ENCODE results near the gene UPF1. TPM values are rescaled to one million over a fixed set of nuclear protein-coding genes. Genes with fewer than 3 reads are reported as not detected.

UPF1 gene
- total and polyA plus RNA-seq, 2 of the 13 experiments (the other 11 are each of a cell fraction or from before 2014, with no cell fraction given) = 16.9 to 41.8 TPM

DNA sequence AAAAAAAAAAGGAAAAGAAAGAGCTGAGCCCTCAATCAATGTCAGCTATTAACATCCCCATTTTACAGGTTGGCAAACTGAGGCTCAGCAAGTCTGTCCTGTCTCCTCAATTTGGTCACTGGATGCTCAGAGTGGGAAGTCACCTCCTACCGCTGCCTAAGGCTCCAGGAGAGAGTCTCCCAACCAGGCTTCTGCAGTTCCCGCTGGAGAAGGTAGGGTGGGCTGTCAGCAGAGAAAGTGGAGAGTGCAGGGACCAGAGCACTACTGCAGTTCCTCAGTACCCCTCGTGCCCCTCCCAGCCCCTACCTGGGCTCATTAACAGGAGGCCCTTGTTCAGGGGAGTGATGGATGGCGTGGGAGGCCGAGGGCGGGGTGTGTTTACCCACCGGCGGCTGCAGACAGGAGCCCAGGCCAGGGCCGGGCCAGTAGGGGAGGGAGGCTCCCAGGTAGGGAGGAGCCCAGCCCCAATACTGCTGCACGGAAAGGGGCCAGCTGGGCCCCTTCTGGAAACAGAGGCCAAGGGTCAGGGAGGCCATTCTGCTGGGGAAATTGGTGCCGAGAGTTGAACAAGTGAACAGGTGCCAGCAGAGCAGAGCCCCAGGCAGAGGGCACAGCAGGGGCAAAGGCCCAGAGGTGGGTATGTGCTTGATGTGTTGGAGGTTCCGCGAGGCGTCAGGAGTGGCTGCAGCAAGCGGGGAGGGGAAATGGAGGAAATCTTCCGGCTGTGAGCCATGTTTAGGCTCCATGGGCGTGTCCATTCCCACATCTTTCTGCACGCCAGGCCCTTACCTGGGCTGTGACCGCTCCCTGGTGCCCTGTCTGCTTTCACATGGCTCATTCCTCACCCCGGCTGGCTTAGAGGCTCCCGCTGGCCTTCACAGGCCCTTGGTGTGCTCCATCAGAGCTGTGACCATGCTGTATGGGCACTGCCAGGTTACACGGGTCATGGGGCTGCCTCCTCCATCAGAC lies 33.1 kb upstream of the UPF1 start (continued):
- TF ChIP-seq KDM1A (CRISPR knock-in tag; IDR thresholded peaks at IDR 0.05) (peak; percentile 75), MXI1 (IDR thresholded peaks at IDR 0.05; ENCODE audit: borderline replicate concordance, low read depth, low read length) (no peak), THAP8 (CRISPR knock-in tag; IDR thresholded peaks at IDR 0.05; ENCODE audit: borderline replicate concordance) (no peak), ZBTB7A (CRISPR knock-in tag; IDR thresholded peaks at IDR 0.05) (0 out of 2 replicates have a peak, but pooled peaks have one; percentile 27), ZNF563 (CRISPR knock-in tag; IDR thresholded peaks at IDR 0.05) (0 out of 2 replicates have a peak, but pooled peaks have one; percentile 51), ZNF619 (CRISPR knock-in tag; IDR thresholded peaks at IDR 0.05) (no peak), ZNF17 (CRISPR knock-in tag; IDR thresholded peaks at IDR 0.05) (no peak), KAT8 (CRISPR knock-in tag; IDR thresholded peaks at IDR 0.05) (0 out of 2 replicates have a peak, but pooled peaks have one; percentile 29), CEBPG (CRISPR knock-in tag; IDR thresholded peaks at IDR 0.05) (no peak), WIZ (CRISPR knock-in tag; IDR thresholded peaks at IDR 0.05) (no peak), REPIN1 (CRISPR knock-in tag; IDR thresholded peaks at IDR 0.05; ENCODE audit: borderline replicate concordance, low read depth) (no peak), ZNF331 (CRISPR knock-in tag; IDR thresholded peaks at IDR 0.05) (peak; percentile 22; the same call in 1 of the 2 replicates), ZNF484 (CRISPR knock-in tag; IDR thresholded peaks at IDR 0.05; ENCODE audit: borderline replicate concordance, low read depth) (no peak), ZNF33A (CRISPR knock-in tag; IDR thresholded peaks at IDR 0.05; ENCODE audit: borderline replicate concordance) (no peak), GTF3A (CRISPR knock-in tag; conservative IDR thresholded peaks at IDR 0.05) (no peak), SPEN (CRISPR knock-in tag; IDR thresholded peaks at IDR 0.05; ENCODE audit: low read depth) (no peak), ZNF337 (CRISPR knock-in tag; IDR thresholded peaks at IDR 0.05; ENCODE audit: borderline replicate concordance, low read depth) (no peak)
- TF ChIP-seq, protein P1, sequence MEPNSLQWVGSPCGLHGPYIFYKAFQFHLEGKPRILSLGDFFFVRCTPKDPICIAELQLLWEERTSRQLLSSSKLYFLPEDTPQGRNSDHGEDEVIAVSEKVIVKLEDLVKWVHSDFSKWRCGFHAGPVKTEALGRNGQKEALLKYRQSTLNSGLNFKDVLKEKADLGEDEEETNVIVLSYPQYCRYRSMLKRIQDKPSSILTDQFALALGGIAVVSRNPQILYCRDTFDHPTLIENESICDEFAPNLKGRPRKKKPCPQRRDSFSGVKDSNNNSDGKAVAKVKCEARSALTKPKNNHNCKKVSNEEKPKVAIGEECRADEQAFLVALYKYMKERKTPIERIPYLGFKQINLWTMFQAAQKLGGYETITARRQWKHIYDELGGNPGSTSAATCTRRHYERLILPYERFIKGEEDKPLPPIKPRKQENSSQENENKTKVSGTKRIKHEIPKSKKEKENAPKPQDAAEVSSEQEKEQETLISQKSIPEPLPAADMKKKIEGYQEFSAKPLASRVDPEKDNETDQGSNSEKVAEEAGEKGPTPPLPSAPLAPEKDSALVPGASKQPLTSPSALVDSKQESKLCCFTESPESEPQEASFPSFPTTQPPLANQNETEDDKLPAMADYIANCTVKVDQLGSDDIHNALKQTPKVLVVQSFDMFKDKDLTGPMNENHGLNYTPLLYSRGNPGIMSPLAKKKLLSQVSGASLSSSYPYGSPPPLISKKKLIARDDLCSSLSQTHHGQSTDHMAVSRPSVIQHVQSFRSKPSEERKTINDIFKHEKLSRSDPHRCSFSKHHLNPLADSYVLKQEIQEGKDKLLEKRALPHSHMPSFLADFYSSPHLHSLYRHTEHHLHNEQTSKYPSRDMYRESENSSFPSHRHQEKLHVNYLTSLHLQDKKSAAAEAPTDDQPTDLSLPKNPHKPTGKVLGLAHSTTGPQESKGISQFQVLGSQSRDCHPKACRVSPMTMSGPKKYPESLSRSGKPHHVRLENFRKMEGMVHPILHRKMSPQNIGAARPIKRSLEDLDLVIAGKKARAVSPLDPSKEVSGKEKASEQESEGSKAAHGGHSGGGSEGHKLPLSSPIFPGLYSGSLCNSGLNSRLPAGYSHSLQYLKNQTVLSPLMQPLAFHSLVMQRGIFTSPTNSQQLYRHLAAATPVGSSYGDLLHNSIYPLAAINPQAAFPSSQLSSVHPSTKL (CRISPR knock-in tag; IDR thresholded peaks at IDR 0.05) = peak; percentile 51; the same call in 1 of the 2 replicates
- TF ChIP-seq, protein P2, sequence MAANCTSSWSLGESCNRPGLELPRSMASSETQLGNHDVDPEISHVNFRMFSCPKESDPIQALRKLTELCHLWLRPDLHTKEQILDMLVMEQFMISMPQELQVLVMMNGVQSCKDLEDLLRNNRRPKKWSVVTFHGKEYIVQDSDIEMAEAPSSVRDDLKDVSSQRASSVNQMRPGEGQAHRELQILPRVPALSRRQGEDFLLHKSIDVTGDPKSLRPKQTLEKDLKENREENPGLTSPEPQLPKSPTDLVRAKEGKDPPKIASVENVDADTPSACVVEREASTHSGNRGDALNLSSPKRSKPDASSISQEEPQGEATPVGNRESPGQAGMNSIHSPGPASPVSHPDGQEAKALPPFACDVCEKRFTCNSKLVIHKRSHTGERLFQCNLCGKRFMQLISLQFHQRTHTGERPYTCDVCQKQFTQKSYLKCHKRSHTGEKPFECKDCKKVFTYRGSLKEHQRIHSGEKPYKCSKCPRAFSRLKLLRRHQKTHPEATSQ (CRISPR knock-in tag; IDR thresholded peaks at IDR 0.05; ENCODE audit: borderline replicate concordance) = no peak
- TF ChIP-seq, protein P3, sequence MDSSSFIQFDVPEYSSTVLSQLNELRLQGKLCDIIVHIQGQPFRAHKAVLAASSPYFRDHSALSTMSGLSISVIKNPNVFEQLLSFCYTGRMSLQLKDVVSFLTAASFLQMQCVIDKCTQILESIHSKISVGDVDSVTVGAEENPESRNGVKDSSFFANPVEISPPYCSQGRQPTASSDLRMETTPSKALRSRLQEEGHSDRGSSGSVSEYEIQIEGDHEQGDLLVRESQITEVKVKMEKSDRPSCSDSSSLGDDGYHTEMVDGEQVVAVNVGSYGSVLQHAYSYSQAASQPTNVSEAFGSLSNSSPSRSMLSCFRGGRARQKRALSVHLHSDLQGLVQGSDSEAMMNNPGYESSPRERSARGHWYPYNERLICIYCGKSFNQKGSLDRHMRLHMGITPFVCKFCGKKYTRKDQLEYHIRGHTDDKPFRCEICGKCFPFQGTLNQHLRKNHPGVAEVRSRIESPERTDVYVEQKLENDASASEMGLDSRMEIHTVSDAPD (CRISPR knock-in tag; IDR thresholded peaks at IDR 0.05) = 0 out of 2 replicates have a peak, but pooled peaks have one; percentile 24

Measured in HepG2 (cell line).